Endothelial cell of umbilical vein (primary cell): Measurements from ENCODE around the gene KCNMB2. TPM values are rescaled to one million over a fixed set of nuclear protein-coding genes. Genes with fewer than 3 reads are reported as not detected.

Experiments used
- BruUV-seq: library from RNA; stranded (reverse); fragments of 400-500 nt; replicated peaks from 2 replicates; lab custom pipeline; 2021; lab: Mats Ljungman, UMichigan
- CTCF ChIA-PET: fragments of 300-600, 350-600 bp; sonication (Branson Sonifier 250); formaldehyde crosslinking; loops from one replicate; lab custom pipeline; 2021; ENCODE audit warnings: antibody characterized with exemption, inconsistent platforms; lab: Charles Lee
- POLR2A ChIA-PET: fragments of 300-600, 350-600 bp; sonication (Branson Sonifier 250); formaldehyde crosslinking; loops from one replicate; lab custom pipeline; 2021; ENCODE audit warnings: antibody characterized with exemption, inconsistent platforms; lab: Charles Lee
- DNase-seq: peaks from one replicate; pipeline ENCODE4 v3.0.0-alpha.2; 2011; ENCODE audit warnings: low read depth, low spot score
- FAIRE-seq: peaks from 2 replicates; lab custom pipeline; 2011; peaks lifted over from hg19 to GRCh38; lab: Jason Lieb, UNC
- H2AFZ ChIP-seq: 2 replicates; pipeline ENCODE4 v1.6.0; 2012; ENCODE audit warnings: low read depth, low read length, control low read depth, inconsistent platforms
- H3K27ac ChIP-seq: 2 replicates; pipeline ENCODE4 v1.5.1; 2011; ENCODE audit warnings: low read depth, mild to moderate bottlenecking, control low read depth, low read length, moderate library complexity; ENCODE audit not compliant: insufficient read depth
- H3K27me3 ChIP-seq, 2 experiments: 2 replicates each; pipeline versions ENCODE4 v1.6.0 to v1.6.1; 2011; ENCODE audit warnings: low read length in 2 of 2, mixed read lengths in 1 of 2; ENCODE audit not compliant: control insufficient read depth in 2 of 2, insufficient read depth in 2 of 2
- H3K36me3 ChIP-seq, 2 experiments: 2 replicates in 1 of 2; 3 replicates in 1 of 2; pipeline ENCODE4 v1.5.1; 2011; ENCODE audit warnings: low read length in 2 of 2, mild to moderate bottlenecking in 1 of 2, moderate library complexity in 1 of 2; ENCODE audit not compliant: control insufficient read depth in 2 of 2, insufficient read depth in 2 of 2; ENCODE audit errors: extremely low read depth in 1 of 2
- H3K4me1 ChIP-seq: 3 replicates; pipeline ENCODE4 v1.5.1; 2011; ENCODE audit warnings: mild to moderate bottlenecking, low read length; ENCODE audit not compliant: control insufficient read depth, insufficient read depth; ENCODE audit errors: extremely low read depth
- H3K4me2 ChIP-seq: 2 replicates; pipeline ENCODE4 v1.6.1; 2011; ENCODE audit warnings: low read length, control low read depth, mixed read lengths; ENCODE audit not compliant: insufficient read depth
- H3K4me3 ChIP-seq, 3 experiments: fragments of 200-600 bp in 1 of 3; sonication (generic), shearing (Covaris generic) in 1 of 3; replicated peaks in 1 of 3; 2 replicates each; pipeline ENCODE4 v1.5.1; 2011 to 2016; ENCODE audit warnings: control low read depth in 3 of 3, low read length in 3 of 3, mild to moderate bottlenecking in 2 of 3, inconsistent platforms in 1 of 3, low read depth in 1 of 3, moderate library complexity in 1 of 3; ENCODE audit not compliant: insufficient read depth in 1 of 3
- H3K79me2 ChIP-seq: 2 replicates; pipeline ENCODE4 v1.6.0; 2012; ENCODE audit warnings: low read length, inconsistent platforms; ENCODE audit not compliant: control insufficient read depth, insufficient read depth
- H3K9ac ChIP-seq: replicated peaks from 2 replicates; pipeline ENCODE3; 2011; ENCODE audit warnings: low read length, control low read depth; ENCODE audit not compliant: insufficient read depth; ENCODE audit errors: extremely low read depth
- H3K9me1 ChIP-seq: replicated peaks from 3 replicates; pipeline ENCODE4 v1.6.0; 2011; ENCODE audit warnings: mild to moderate bottlenecking, low read length; ENCODE audit not compliant: control insufficient read depth, insufficient read depth; ENCODE audit errors: extremely low read depth
- H3K9me3 ChIP-seq: replicated peaks from 2 replicates; pipeline ENCODE4 v1.5.1; 2012; ENCODE audit warnings: low read length, inconsistent platforms; ENCODE audit not compliant: control insufficient read depth, insufficient read depth
- H4K20me1 ChIP-seq: replicated peaks from 2 replicates; pipeline ENCODE3; 2011; ENCODE audit warnings: mild to moderate bottlenecking, low read length; ENCODE audit not compliant: control insufficient read depth, insufficient read depth; ENCODE audit errors: extremely low read depth
- CTCF ChIP-seq, 2 donors: IDR thresholded peaks; 1 replicate in 1 of 2; 2 replicates in 1 of 2; pipeline ENCODE4 v1.5.1; 2011; ENCODE audit warnings: low read length in 2 of 2, mild to moderate bottlenecking in 2 of 2, moderate library complexity in 2 of 2, control low read depth in 1 of 2, inconsistent platforms in 1 of 2, low read depth in 1 of 2; ENCODE audit not compliant: insufficient read depth in 1 of 2; ENCODE audit errors: extremely low read depth in 1 of 2
- EZH2 ChIP-seq: IDR thresholded peaks from 2 replicates; pipeline ENCODE4 v1.6.1; 2012; ENCODE audit warnings: borderline replicate concordance, low read depth, mild to moderate bottlenecking, moderate library complexity, low read length, inconsistent platforms; ENCODE audit not compliant: severe bottlenecking
- FOS ChIP-seq: IDR thresholded peaks from 2 replicates; pipeline ENCODE4 v1.6.1; 2011; ENCODE audit warnings: mild to moderate bottlenecking, low read length, moderate library complexity, borderline replicate concordance; ENCODE audit not compliant: insufficient read depth
- GATA2 ChIP-seq: IDR thresholded peaks from 2 replicates; pipeline ENCODE4 v1.7.0; 2011; ENCODE audit warnings: low read depth, mild to moderate bottlenecking, moderate library complexity, mixed read lengths, low read length; ENCODE audit not compliant: insufficient read length, insufficient read depth
- MYC ChIP-seq: IDR thresholded peaks from one replicate; pipeline ENCODE4 v1.6.1; 2011; ENCODE audit warnings: mild to moderate bottlenecking, low read depth, low read length
- POLR2A ChIP-seq: IDR thresholded peaks from 2 replicates; pipeline ENCODE4 v1.6.1; 2012; ENCODE audit warnings: low read depth, mild to moderate bottlenecking, control low read depth, low read length
- POLR2AphosphoS5 ChIP-seq: IDR thresholded peaks from 2 replicates; pipeline ENCODE4 v1.6.1; 2012; ENCODE audit warnings: low read depth, mild to moderate bottlenecking, control low read depth, low read length, moderate library complexity; ENCODE audit not compliant: insufficient read depth
- dilution Hi-C: fragments of 300-500 bp; cut with MboI; formaldehyde crosslinking; loops from one replicate; pipeline ENCODE4 v1.15.0; 2019; ENCODE audit warnings: low sequenced_read_pairs; ENCODE audit not compliant: extremely low pct_ligation_motif_present
- intact Hi-C: fragments of 100-400 bp; cut with micrococcal nuclease; formaldehyde crosslinking; loops from one replicate; pipeline ENCODE4 v1.10.0; 2022
- polyA plus RNA-seq, 4 experiments: library from polyadenylated mRNA; depleted of rRNA in 3 of 4; stranded (reverse) in 3 of 4; unstranded in 1 of 4; fragments of >200 nt; gene quantifications; 2 replicates each; pipeline versions ENCODE4 v1.2.1 to v1.2.3, GENCODE V29; 2011 to 2012; ENCODE audit warnings: missing spikeins in 1 of 4
- total RNA-seq: library from RNA; stranded (reverse); gene quantifications from 2 replicates; pipeline ENCODE4 v1.2.3, GENCODE V29; 2021

KCNMB2 gene
- total and polyA plus RNA-seq, 2 donors (not counting 3 experiments of a cell fraction or from before 2014, with no cell fraction given): not detected

- H4K20me1 ChIP-seq: no peaks in the 10 kb centered on the region
- no peaks in the 10 kb centered on the region for H3K9me1 ChIP-seq
- TF ChIP-seq EZH2 (no peak), POLR2AphosphoS5 (no peak), FOS (no peak), GATA2 (no peak), CTCF (IDR thresholded peaks at IDR 0.05; ENCODE audit: extremely low read depth in 1 of 2, insufficient read depth in 1 of 2, low read depth in 1 of 2, low read length in 2 of 2) (no peak), MYC (no peak), POLR2A (no peak)
- FAIRE-seq (no peak), DNase-seq (no peak)
- dilution Hi-C loops (no loop called here), intact Hi-C loops (no loop called here)
- no peak overlapping the region for H3K4me3 ChIP-seq
- CTCF ChIA-PET: no interaction called here
- no TSS peak for BruUV-seq
- H3K79me2 ChIP-seq: no peaks in the 10 kb centered on the region
- no peaks in the 10 kb centered on the region for H3K4me1 ChIP-seq
- H3K4me2 ChIP-seq: no peak overlapping the region
- H3K27me3 ChIP-seq: no peaks in the 10 kb centered on the region
- no peak overlapping the region for H3K27ac ChIP-seq
- no peaks in the 10 kb centered on the region for H3K36me3 ChIP-seq
- H2AFZ ChIP-seq: no peak overlapping the region
- no peaks in the 10 kb centered on the region for H3K9me3 ChIP-seq
- POLR2A ChIA-PET: no interaction called here
- H3K9ac ChIP-seq: no peak overlapping the region
Observed at GRCh38 chr3:178588628-178589027, 52.4 kb downstream of the KCNMB2 start.

- Histone ChIP-seq H3K4me2 (no peak overlapping the region), H3K4me1 (no peaks in the 10 kb centered on the region), H4K20me1 (no peaks in the 10 kb centered on the region), H3K9ac (no peak overlapping the region), H3K4me3 (no peak overlapping the region), H3K9me3 (no peaks in the 10 kb centered on the region), H3K27me3 (no peaks in the 10 kb centered on the region), H2AFZ (no peak overlapping the region), H3K27ac (no peak overlapping the region), H3K36me3 (no peaks in the 10 kb centered on the region), H3K9me1 (no peaks in the 10 kb centered on the region), H3K79me2 (no peaks in the 10 kb centered on the region)
- FAIRE-seq (no peak), DNase-seq (no peak)
- dilution Hi-C loops (no loop called here), intact Hi-C loops (no loop called here)
- TF ChIP-seq EZH2 (no peak), CTCF (IDR thresholded peaks at IDR 0.05; ENCODE audit: extremely low read depth in 1 of 2, insufficient read depth in 1 of 2, low read depth in 1 of 2, low read length in 2 of 2) (no peak)
- ChIA-PET POLR2A (no interaction called here), CTCF (no interaction called here)
- no TSS peak for BruUV-seq
Observed at GRCh38 chr3:178593786-178594185, 57.5 kb downstream of the KCNMB2 start.
